ENCODE data around the gene SNX24. TPM values are rescaled to one million over a fixed set of nuclear protein-coding genes. Genes with fewer than 3 reads are reported as not detected.

SNX24 gene
- total RNA-seq, 1 experiment from 2014 or later, result 13.9 TPM

DNA sequence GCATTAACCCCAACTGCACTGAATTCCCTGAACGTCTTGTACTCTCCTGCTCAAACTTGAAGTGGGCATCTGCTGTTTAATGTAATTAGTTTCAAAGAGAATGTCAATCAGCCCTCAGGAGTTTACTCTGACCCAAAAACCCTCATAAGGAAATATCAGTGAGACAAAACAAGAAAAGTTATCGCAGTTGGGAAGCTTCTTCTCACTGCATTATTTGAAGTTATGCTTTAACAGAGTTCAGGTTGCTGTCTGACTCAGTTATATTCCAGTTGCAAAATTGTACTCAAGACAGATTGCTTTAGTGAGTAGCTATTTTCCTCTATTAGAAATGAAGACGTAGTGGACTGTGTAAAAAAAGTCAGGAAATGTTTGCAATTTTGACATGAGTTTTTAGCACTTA lies 139.0 kb downstream of the SNX24 start:
- no peak overlapping the region for H3T11ph ChIP-seq (ENCODE audit: low read length)
- no peak overlapping the region for H2AK5ac ChIP-seq (ENCODE audit: insufficient read length, low read length)
- no CpG with 5 or more reads among the region's 3 CpGs for WGBS (ENCODE audit: extremely low coverage, insufficient read length, low lambda C conversion rate)
- no peak overlapping the region for H3K4me3 Mint-ChIP-seq
- H2BK5ac ChIP-seq (ENCODE audit: insufficient read length, low read length), result no peak overlapping the region
- H4K91ac ChIP-seq (ENCODE audit: insufficient read length, low read depth, low read length), result no peak overlapping the region
- no peak overlapping the region for H2AFZ ChIP-seq (ENCODE audit: low read length)
- no peaks in the 10 kb centered on the region for H3K27me3 Mint-ChIP-seq (ENCODE audit: low read depth)
- no peaks in the 10 kb centered on the region for H3K79me2 ChIP-seq (ENCODE audit: insufficient read depth, low read length)
- no peak overlapping the region for H3K56ac ChIP-seq (ENCODE audit: insufficient read length, low read depth, low read length)
- H3K4me1 ChIP-seq (ENCODE audit: insufficient read depth, low read length), result no peaks in the 10 kb centered on the region; the same call in 1 of the 2 replicates
- H3K18ac ChIP-seq (ENCODE audit: insufficient read length, low read depth, low read length), result no peak overlapping the region
- no peak overlapping the region for H2BK15ac ChIP-seq (ENCODE audit: low read depth, low read length)
- no peak overlapping the region for H3K4ac ChIP-seq (ENCODE audit: low read depth, low read length)
- no peaks in the 10 kb centered on the region for H3K27me3 ChIP-seq (ENCODE audit: insufficient read depth, low read length)
- H4K5ac ChIP-seq (ENCODE audit: insufficient read length, low read depth, low read length), result no peak overlapping the region
- H3K9me3 ChIP-seq (ENCODE audit: control insufficient read depth, low read depth, low read length), result no peaks in the 10 kb centered on the region
- DNase-seq, result no peak
- H3K27ac Mint-ChIP-seq, result no peak overlapping the region
- H4K8ac ChIP-seq (replicated peaks; ENCODE audit: insufficient read length, low read depth, low read length), result no peak overlapping the region
- no peak overlapping the region for H3K14ac ChIP-seq (ENCODE audit: insufficient read depth, low read length)
- no peaks in the 10 kb centered on the region for H3K23me2 ChIP-seq (ENCODE audit: insufficient read length, low read depth, low read length, poor library complexity, severe bottlenecking)
- H3K4me2 ChIP-seq (ENCODE audit: insufficient read depth, insufficient read length, low read length), result no peak overlapping the region
- H2BK20ac ChIP-seq (ENCODE audit: low read depth, low read length, poor library complexity, severe bottlenecking), result no peak overlapping the region
- no peak overlapping the region for H2BK12ac ChIP-seq (ENCODE audit: insufficient read length, low read depth, low read length)
- H2BK120ac ChIP-seq (ENCODE audit: low read depth, low read length, poor library complexity, severe bottlenecking), result no peak overlapping the region
- no peaks in the 10 kb centered on the region for H4K20me1 ChIP-seq (ENCODE audit: control insufficient read depth, insufficient read depth, insufficient read length)
- no peaks in the 10 kb centered on the region for H3K36me3 Mint-ChIP-seq (ENCODE audit: insufficient read depth in 1 of 3, low read depth in 3 of 3)
- H3K27ac ChIP-seq (ENCODE audit: insufficient read length, low read depth, low read length), result no peak overlapping the region
- H3K4me1 Mint-ChIP-seq, result 0 out of 4 replicates have a peak, but pooled peaks cover 0 to 2% of the 10 kb centered on the region in 2 experiments
- H3K23ac ChIP-seq (ENCODE audit: insufficient read length, low read depth, low read length), result no peak overlapping the region
- H3K79me1 ChIP-seq (ENCODE audit: insufficient read depth, low read depth, low read length, poor library complexity, severe bottlenecking), result no peaks in the 10 kb centered on the region
- TF ChIP-seq, protein P1, sequence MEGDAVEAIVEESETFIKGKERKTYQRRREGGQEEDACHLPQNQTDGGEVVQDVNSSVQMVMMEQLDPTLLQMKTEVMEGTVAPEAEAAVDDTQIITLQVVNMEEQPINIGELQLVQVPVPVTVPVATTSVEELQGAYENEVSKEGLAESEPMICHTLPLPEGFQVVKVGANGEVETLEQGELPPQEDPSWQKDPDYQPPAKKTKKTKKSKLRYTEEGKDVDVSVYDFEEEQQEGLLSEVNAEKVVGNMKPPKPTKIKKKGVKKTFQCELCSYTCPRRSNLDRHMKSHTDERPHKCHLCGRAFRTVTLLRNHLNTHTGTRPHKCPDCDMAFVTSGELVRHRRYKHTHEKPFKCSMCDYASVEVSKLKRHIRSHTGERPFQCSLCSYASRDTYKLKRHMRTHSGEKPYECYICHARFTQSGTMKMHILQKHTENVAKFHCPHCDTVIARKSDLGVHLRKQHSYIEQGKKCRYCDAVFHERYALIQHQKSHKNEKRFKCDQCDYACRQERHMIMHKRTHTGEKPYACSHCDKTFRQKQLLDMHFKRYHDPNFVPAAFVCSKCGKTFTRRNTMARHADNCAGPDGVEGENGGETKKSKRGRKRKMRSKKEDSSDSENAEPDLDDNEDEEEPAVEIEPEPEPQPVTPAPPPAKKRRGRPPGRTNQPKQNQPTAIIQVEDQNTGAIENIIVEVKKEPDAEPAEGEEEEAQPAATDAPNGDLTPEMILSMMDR (conservative IDR thresholded peaks at IDR 0.05), result no peak
- H3K9ac ChIP-seq (ENCODE audit: extremely low read depth, insufficient read length, low read length), result no peak overlapping the region
- H3K9me3 Mint-ChIP-seq, result no peaks in the 10 kb centered on the region
